WI38 (cell line): ENCODE data around the gene RERE.

Source experiments
- H3K4me3 ChIP-seq: 2 replicates; pipeline ENCODE4 v1.5.1; 2011; ENCODE audit warnings: low read depth, mild to moderate bottlenecking, control low read depth, low read length
- TF ChIP-seq, protein P1 (sequence below): IDR thresholded peaks from 2 replicates; pipeline ENCODE4 v1.5.1; 2012; ENCODE audit warnings: low read depth, mild to moderate bottlenecking, control low read depth, low read length

RERE gene

GRCh38 chr1:8377271-8377981, 440.0 kb downstream of the RERE start:
- TF ChIP-seq, protein P1, sequence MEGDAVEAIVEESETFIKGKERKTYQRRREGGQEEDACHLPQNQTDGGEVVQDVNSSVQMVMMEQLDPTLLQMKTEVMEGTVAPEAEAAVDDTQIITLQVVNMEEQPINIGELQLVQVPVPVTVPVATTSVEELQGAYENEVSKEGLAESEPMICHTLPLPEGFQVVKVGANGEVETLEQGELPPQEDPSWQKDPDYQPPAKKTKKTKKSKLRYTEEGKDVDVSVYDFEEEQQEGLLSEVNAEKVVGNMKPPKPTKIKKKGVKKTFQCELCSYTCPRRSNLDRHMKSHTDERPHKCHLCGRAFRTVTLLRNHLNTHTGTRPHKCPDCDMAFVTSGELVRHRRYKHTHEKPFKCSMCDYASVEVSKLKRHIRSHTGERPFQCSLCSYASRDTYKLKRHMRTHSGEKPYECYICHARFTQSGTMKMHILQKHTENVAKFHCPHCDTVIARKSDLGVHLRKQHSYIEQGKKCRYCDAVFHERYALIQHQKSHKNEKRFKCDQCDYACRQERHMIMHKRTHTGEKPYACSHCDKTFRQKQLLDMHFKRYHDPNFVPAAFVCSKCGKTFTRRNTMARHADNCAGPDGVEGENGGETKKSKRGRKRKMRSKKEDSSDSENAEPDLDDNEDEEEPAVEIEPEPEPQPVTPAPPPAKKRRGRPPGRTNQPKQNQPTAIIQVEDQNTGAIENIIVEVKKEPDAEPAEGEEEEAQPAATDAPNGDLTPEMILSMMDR = no peak
- no peak overlapping the region for H3K4me3 ChIP-seq

DNA sequence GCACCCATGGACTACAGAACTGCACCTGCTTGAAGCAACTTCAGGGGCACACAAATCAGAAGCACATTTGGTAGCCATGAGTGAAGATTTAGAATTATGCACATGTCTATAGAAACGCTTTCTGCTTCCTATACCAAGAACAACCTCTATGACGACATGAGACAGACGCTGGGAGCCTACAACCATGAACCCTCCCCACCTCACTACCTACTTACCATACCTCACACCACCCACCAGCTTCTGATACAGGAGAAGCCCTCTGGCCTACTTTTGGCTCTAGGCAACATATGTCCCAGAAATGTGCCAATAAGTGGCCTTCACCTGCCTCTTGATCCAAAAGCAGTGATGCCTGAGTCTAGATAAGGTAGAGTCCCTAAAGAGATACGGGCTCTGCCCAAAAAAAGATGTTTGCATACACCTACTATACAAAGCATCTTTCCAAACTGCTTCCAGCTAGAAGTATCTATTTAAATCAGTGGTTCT, 441.0 kb downstream of the RERE start:
- H3K4me3 ChIP-seq = no peak overlapping the region
- TF ChIP-seq, protein P1 = no peak

GRCh38 chr1:8374812-8375211, 442.6 kb downstream of the RERE start:
- TF ChIP-seq, protein P1 = peak; percentile 26; the same call in 1 of the 2 replicates
- H3K4me3 ChIP-seq = no peak overlapping the region

- TF ChIP-seq, protein P1 = no peak
These were observed 443.1 kb downstream of the RERE start for GRCh38 chr1:8374356-8374755.

DNA sequence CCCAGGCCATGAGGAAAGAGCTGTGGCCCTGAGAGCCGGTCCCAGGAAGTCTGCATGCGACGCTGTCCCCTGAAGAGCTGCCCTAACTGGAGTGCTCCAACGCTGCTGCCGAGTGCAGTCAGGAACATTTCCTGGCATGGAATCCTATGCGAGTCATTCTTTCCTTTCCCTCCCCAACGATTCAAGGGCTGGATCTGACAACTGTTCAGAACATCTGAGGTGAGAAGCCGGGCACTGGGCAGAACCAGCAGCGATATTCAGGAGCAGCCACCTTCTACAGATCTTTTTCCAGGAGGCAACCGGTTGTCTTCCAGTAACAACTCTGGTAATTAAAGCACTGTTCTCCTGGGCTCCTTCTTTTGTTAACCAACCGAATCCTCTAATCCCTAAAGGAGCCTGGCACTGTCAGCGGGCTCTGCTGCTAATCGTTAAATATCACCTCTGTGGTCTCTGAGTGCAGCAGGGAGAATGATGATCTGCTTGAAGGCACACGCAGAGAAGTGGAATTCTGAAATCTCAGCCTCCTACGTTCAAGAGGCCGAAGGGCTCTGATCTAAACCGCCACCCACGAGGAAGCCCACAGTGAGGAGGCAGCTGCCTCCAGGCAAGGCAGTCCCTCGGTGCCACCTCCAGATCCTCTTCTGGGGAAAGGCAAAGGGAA, 443.7 kb downstream of the RERE start:
- TF ChIP-seq, protein P1 = no peak
- H3K4me3 ChIP-seq = no peak overlapping the region

More at GRCh38 chr1:8374356-8374755, 443.1 kb downstream of the RERE start:
- H3K4me3 ChIP-seq = no peak overlapping the region

DNA sequence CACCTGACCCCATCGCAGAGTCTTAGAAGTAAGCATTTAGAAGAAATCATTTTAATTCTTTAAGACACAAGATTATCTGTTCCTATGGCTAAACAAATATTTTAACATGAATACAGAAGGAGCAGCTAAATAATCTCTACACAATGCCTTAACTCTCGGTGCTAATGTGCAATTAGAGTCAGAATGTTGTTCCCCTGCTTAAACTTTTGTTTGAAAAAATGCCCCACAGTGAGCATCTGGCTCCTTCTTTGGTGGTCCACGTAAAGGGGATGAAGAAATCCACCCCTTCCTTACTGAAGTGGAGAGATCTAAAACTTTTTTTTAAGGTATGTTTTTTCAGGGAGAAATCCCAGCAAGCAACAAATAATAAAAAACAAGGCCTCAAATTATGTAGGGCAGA, 444.3 kb downstream of the RERE start:
- TF ChIP-seq, protein P1 = no peak
- H3K4me3 ChIP-seq = no peak overlapping the region

GRCh38 chr1:8371372-8371991, 446.0 kb downstream of the RERE start:
- H3K4me3 ChIP-seq = no peak overlapping the region
- TF ChIP-seq, protein P1 = no peak
